GM19043 (cell line): ENCODE data around the gene PPP1R9B.

Source experiments
- ATAC-seq: cut with Tn5 transposase; IDR thresholded peaks from one replicate; pipeline ENCODE4 v1.9.1; 2021; ENCODE audit warnings: low read depth; ENCODE audit not compliant: unreplicated experiment

The PPP1R9B gene

DNA sequence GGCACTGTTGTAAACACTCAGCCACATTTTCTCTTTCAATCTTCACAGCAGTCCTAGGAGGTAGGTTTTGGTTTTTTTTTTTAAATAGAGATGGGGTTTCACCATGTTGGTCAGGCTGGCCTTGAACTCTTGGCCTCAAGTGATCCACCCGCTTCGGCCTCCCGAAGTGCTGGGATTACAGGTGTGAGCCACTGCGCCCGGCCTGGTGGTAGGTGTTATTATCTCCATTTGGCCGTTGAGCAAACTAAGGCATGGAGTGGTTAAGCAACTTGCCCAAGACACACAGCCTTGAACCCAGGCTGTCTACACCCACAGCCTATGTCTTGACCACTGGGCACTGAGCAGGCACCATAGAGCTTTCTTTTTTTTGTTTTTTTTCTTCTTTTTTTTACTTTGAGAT is 24.0 kb upstream of the PPP1R9B start:
- ATAC-seq: no peak

DNA sequence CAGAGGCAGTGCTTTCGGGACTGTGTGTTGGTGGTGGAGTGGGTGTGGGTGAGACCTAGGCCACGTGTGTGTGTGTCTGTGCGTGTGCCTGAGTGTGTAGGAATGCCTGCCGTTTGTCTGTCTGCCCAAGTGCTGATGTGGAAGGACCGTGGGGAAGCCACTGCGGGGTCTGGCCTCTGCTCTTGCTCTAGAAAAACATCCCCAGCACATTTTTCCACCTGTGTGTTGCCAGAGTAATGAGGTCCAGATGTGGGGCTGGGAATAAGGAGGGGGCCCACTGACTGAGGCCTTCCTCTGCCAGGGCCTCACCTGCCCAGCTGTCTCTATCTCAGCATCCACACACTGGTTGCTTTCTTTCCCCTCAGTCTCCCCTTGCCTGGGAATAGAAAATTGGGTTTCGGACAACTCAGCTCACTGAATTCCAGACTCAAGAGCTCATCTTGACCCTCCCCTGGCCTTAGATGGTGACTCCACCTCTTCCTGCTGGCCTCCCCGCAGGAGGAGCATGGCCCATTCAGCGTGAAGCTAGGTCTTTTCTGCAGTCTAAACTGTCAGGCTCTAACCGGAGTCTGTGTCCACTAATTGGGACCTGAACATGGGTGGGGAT is 23.0 kb upstream of the PPP1R9B start:
- no peak for ATAC-seq

GRCh38 chr17:50172936-50173334 is 22.5 kb upstream of the PPP1R9B start:
- no peak for ATAC-seq

GRCh38 chr17:50172130-50172529 is 21.7 kb upstream of the PPP1R9B start:
- no peak for ATAC-seq

DNA sequence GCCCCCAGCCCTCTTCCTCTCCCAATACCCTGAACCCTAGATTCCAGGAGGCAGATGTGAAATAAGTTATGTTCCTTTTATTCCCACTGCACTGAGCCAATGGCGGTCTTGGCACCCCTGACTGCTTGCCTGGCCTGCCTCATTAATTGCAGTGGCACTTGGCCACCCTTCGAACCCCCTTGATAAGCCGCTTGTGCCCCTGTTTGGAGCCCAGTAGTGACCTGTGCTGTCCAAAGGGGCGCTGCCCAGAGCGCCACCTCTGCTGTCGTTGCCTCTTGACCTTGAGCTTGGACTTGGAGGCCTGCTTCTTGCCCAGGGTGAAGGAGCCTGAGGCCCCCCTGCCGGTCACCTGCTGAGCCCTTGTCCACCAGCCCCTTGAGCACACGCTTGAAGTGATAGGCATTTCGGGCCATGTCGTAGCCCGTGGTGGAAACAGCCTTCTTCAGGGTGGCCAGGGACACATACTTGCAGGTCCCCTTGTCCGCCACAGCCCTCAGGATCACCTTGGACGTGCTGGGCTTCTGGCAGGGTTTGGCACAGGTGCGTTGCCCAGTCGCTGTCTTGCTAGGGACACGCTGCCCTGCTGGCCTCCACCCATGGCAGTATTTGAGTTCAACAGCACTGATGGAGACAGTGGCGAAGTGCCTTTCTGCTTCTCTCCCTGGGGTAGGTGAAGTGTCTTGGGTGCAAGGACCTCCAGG is 21.0 kb upstream of the PPP1R9B start:
- ATAC-seq: no peak

- no peak for ATAC-seq
Observed at GRCh38 chr17:50170662-50171370, 20.3 kb upstream of the PPP1R9B start.

- no peak for ATAC-seq
Observed at GRCh38 chr17:50169881-50170459, 19.5 kb upstream of the PPP1R9B start.

DNA sequence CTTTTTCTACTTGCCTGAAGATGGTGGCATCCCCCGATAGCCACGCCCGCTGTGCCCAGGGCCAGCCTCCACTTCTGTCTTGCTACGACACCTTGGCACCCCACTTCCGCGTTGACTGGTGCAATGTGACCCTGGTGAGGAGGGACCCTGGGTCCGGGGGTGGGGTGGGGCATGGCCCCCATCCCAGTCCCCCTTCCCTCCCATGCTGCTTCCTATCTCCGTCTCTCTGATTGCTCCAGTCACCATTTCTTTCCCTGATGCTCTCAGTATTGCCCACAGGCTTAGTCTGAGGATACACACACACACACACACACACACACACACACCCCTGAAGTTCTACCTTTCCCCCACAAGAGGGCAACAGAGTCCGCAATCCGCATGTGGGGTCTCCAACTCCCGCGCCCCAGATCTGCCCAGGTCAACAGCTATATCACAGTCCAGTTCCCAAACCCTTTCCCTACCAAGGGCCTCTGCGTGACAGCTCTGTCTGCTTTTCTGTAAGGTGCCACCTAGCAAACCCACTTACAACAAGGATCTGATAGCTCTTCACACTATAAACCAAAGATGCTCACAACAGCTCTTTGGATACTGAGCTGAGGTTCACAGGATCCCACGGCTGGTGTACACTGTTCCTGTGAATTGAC is 18.8 kb upstream of the PPP1R9B start:
- ATAC-seq: no peak

- no peak for ATAC-seq
Observed at GRCh38 chr17:50168319-50168718, 17.8 kb upstream of the PPP1R9B start.

- ATAC-seq: no peak
Observed at GRCh38 chr17:50167371-50167770, 16.9 kb upstream of the PPP1R9B start.

DNA sequence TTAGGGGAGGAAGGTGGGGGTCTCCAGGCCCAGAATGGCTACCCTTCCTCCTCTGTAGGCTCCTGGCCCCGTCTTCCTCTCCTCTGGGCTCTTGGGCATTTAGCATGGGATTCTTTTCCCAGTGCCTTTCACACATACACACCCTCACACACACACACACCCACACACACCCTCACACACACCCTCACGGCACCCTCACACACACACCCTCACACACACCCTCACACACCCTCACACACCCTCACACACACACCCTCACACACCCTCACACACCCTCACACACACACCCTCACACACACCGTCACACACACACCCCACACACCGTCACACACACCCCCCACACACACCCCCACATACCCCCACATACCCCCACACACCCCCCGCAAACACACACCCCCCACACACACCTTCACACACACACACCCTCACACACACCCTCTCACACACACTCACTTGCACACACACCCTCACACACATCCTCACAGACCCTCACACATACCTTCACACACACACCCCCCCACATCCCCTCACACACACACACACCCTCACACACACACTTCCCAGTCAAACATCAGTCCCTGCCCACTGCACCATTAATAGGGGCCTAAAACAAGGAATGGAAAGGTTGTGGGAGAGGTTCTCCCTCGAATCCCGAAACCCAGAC is 16.2 kb upstream of the PPP1R9B start:
- no peak for ATAC-seq

DNA sequence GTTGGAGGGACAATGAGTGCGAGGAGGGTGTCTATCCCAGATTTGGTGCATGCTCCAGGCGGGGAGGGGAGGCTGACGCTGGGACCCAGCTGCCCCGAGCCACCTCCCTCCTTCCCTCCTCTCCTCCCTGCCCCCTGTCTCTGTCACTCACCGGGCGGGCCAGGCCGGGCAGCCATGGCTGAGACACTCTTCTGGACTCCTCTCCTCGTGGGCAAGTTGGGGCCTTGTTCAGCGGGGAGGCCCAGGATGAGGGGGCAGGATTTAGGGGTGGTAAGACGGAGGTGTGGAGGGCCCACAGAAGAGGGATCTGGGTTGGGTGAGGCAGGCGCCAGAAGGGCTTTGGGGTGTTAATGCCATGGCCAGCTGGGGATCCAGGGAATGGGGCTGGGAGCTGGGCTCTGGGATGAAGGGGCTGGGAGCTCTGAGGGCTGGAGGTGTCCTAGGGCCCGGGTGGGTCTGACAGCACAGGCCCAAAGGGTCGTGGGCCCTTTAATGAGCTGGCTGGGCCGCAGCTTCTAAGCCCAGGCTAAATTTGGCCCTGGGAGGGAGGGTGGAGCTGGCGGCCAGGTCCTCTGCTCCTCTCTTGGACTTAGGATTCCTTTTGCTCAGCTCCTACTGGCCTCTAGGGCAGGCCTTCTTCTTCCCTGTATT is 15.5 kb upstream of the PPP1R9B start, which contains the start of gene SGCA:
TSS of gene SGCA (plus strand) at position 139 of the 651 bp plus-strand sequence. CDS start at position 175, 36 bp downstream.
- ATAC-seq: no peak

DNA sequence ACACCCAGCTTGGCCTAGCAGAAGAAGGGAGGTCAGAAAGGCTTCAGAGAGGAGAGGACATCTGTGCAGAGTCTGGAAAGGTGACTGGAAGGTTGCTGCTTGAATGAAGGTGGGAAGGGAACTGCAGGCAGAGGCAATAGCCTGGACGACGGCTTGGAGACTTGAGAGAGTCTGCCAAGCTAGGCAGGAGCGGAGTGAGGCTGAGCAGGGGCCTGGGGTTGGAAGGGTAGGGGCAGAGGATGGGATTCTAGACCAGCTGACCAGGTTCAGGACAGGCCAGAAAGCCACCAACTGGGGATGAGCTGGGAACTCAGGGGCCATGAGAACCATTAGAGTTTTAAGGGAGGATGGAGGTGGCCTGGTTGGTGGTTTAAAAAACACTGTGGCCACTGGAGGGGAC is 15.0 kb upstream of the PPP1R9B start:
- ATAC-seq: no peak

- no peak for ATAC-seq
Observed at GRCh38 chr17:50165066-50165465, 14.6 kb upstream of the PPP1R9B start.

- no peak for ATAC-seq
Observed at GRCh38 chr17:50164697-50164988, 14.2 kb upstream of the PPP1R9B start.

GRCh38 chr17:50163843-50164696 is 13.6 kb upstream of the PPP1R9B start:
- ATAC-seq: no peak

DNA sequence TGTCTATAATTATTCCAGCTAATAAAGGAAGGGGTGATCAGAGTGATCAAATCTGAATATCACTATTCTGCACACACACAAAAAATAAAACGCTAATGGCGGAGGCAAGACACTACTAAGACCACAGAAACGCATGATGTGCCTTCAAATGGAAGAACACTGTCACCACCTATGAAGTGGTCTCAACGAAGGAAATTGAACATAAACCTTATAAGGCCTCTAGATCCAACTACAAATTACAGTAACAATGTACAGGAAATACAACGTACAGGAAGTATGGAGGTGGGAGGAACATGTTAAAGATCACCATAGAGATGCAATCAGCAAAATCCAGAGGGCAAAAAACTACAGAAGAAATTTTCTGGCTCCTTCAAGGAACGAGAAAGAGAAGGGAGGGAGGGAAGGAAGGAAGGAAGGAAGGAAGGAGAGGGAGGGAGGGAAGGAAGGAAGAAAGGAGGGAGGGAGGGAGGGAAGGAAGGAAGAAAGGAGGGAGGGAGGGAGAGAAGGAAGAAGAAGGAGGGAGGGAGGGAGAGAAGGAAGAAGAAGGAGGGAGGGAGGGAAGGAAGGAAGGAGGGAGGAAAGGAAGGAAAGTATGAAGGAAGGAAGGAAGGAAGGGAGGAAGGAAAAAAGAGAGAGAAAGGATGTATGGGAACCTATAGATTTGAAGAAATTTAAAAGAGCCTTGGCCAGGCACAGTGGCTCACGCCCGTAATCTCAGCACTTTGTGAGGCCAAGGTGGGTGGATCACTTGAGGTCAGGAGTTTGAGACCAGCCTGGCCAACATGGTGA is 12.2 kb upstream of the PPP1R9B start:
- ATAC-seq: no peak

DNA sequence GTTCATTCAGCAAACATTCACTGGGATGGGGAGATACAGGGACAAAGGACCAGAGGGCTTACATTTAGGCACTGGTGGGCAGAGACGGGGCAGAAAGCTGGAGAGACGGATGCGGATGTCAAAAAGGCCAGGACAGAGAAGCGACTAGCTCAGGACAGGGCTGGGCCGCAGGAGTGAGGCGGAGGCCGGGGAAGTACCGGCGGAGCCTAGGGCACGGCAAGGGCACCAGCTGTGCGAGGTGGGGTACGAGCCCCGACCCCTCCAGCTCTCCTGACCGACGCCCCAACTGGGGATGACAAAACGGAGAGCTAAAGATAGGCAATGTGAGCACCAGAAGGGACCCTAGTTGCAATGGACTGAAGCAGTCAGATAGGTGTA is 11.4 kb upstream of the PPP1R9B start:
- no peak for ATAC-seq
